Spleen (tissue), 11 donors: ENCODE measurements around the gene LRRC4C. TPM values are rescaled to one million over a fixed set of nuclear protein-coding genes. Genes with fewer than 3 reads are reported as not detected.

Source experiments
- DNase-seq: peaks from one replicate; pipeline ENCODE4 v3.0.0-alpha.2; 2020
- H3K27ac ChIP-seq, 8 donors: fragments of 200-600 bp; sonication (generic) in 7 of 8; 1 replicate in 4 of 8; 2 replicates in 4 of 8; pipeline versions ENCODE4 v1.5.0 to v1.8.0; 2016 to 2021; ENCODE audit warnings: inconsistent platforms in 4 of 8, mild to moderate bottlenecking in 4 of 8, moderate library complexity in 1 of 8
- H3K27me3 ChIP-seq, 7 donors: fragments of 200-600 bp; sonication (generic) in 6 of 7; replicated peaks in 1 of 7; 1 replicate in 4 of 7; 2 replicates in 3 of 7; pipeline versions ENCODE4 v1.5.0 to v1.8.0; 2016 to 2021; ENCODE audit warnings: inconsistent platforms in 3 of 7, mild to moderate bottlenecking in 1 of 7
- H3K36me3 ChIP-seq, 6 donors: fragments of 200-600 bp; sonication (generic) in 5 of 6; 1 replicate in 4 of 6; 2 replicates in 2 of 6; pipeline versions ENCODE4 v1.5.0 to v1.8.0; 2016 to 2021; ENCODE audit warnings: inconsistent platforms in 2 of 6
- H3K4me1 ChIP-seq, 6 donors: fragments of 200-600 bp; sonication (generic) in 5 of 6; 1 replicate in 3 of 6; 2 replicates in 3 of 6; pipeline versions ENCODE4 v1.5.0 to v1.8.0; 2016 to 2021; ENCODE audit warnings: inconsistent platforms in 3 of 6
- H3K4me3 ChIP-seq, 8 donors: fragments of 200-600 bp; sonication (generic) in 7 of 8; 1 replicate in 4 of 8; 2 replicates in 4 of 8; pipeline versions ENCODE4 v1.5.0 to v1.8.0; 2016 to 2021; ENCODE audit warnings: inconsistent platforms in 4 of 8, mild to moderate bottlenecking in 4 of 8, moderate library complexity in 2 of 8
- H3K9me3 ChIP-seq, 8 donors: fragments of 200-600 bp; sonication (generic) in 7 of 8; 1 replicate in 4 of 8; 2 replicates in 4 of 8; pipeline versions ENCODE4 v1.5.0 to v1.8.0; 2016 to 2021; ENCODE audit warnings: inconsistent platforms in 4 of 8
- CTCF ChIP-seq, 11 experiments: fragments of 200-600 bp in 7 of 11; fragments of 450-650 bp in 4 of 11; sonication (generic) in 4 of 11; IDR thresholded peaks in 8 of 11; conservative IDR thresholded peaks in 3 of 11; 1 replicate in 7 of 11; 2 replicates in 4 of 11; pipeline versions ENCODE4 v1.4.0 to v1.8.0; 2016 to 2021; ENCODE audit warnings: antibody characterized with exemption in 11 of 11, inconsistent platforms in 4 of 11, mild to moderate bottlenecking in 1 of 11
- POLR2A ChIP-seq, 3 donors: fragments of 450-650 bp; IDR thresholded peaks; one replicate each; pipeline ENCODE4 v1.5.1; 2017; ENCODE audit warnings: antibody characterized with exemption in 3 of 3, mild to moderate bottlenecking in 1 of 3
- POLR2AphosphoS5 ChIP-seq, 3 donors: sonication (generic); formaldehyde crosslinking; IDR thresholded peaks; one replicate each; pipeline ENCODE4 v1.5.1; 2017; ENCODE audit warnings: antibody characterized with exemption in 3 of 3
- WGBS, 5 donors: extraction: QIAGEN DNeasy Blood & Tissue Kit in 3 of 5; methylation state at CpG; one replicate each; pipeline versions ENCODE4 v1.1.5 to v1.1.7; 2013 to 2018; 5-methylcytosine and 5-hydroxymethylcytosine counted together
- intact Hi-C: fragments of 100-400 bp; cut with DNase I; formaldehyde crosslinking; loops from one replicate; pipeline ENCODE4 v1.15.0; 2023; ENCODE audit warnings: low total_unique reads
- polyA plus RNA-seq, 3 donors: library from polyadenylated mRNA; stranded (reverse); fragments of 200-250 nt; gene quantifications; one replicate each; pipeline ENCODE4 v1.2.1, GENCODE V29; 2013
- total RNA-seq, 7 donors: library from RNA; depleted of rRNA in 3 of 7; stranded (reverse); fragments of >200 nt in 3 of 7; fragmentation: NEBNext Ultra II Directional in 4 of 7; extraction: Animal tissue kit (Norgen Biotek cat#: 25700) in 4 of 7; gene quantifications; one replicate each; pipeline versions ENCODE4 v1.1.0 to v1.2.1, GENCODE V29; 2016 to 2021
- donor health status: healthy with polysubstance abuse.
- donor health status: DM: no; HTN: no; CAD: no; lungs with moderate emphysema.
- donor health status: DM: no; HTN: no; CAD: no.
- donor health status: Bipolar disorder and iron deficiency.
- donor health status: healthy.
- donor health status: DM: no; HTN: no; CAD: no.
- donor health status: DM: yes; HTN: yes; CAD: no.

LRRC4C gene
- total and polyA plus RNA-seq, 10 donors, result 0.15 to 8.9 (median 1.9) TPM

GRCh38 chr11:41458154-41458553 is 1.3 kb downstream of the LRRC4C start:
- intact Hi-C loops, result no loop called here
- Histone ChIP-seq H3K4me1 (peaks cover 0 to 8% (median 0%) of the 10 kb centered on the region in 6 donors), H3K27ac (no peak overlapping the region), H3K27me3 (peaks cover 0 to 33% (median 0%) of the 10 kb centered on the region in 7 donors), H3K9me3 (peaks cover 0 to 4% (median 2%) of the 10 kb centered on the region in 8 donors), H3K4me3 (peak overlapping the region in 2 of 8 donors; percentile 26 to 51), H3K36me3 (no peaks in the 10 kb centered on the region)
- no peak for DNase-seq
- WGBS, 5 donors, result 28 to 34% (median 31%) methylated on average over 4 of the region's 4 CpGs
- TF ChIP-seq POLR2A (IDR thresholded peaks at IDR 0.05) (no peak), CTCF (IDR thresholded peaks at IDR 0.05 in 8 of 11, conservative IDR thresholded peaks at IDR 0.05 in 3 of 11) (no peak), POLR2AphosphoS5 (IDR thresholded peaks at IDR 0.05) (no peak)

- no peaks in the 10 kb centered on the region for H3K36me3 ChIP-seq
- H3K27ac ChIP-seq, result no peak overlapping the region
- no peak for TF ChIP-seq POLR2A (IDR thresholded peaks at IDR 0.05)
- TF ChIP-seq CTCF (IDR thresholded peaks at IDR 0.05 in 8 of 11, conservative IDR thresholded peaks at IDR 0.05 in 3 of 11), result no peak
- no peak for TF ChIP-seq POLR2AphosphoS5 (IDR thresholded peaks at IDR 0.05)
- H3K9me3 ChIP-seq, result no peaks in the 10 kb centered on the region
- 48 to 66% (median 62%) methylated on average over 3 of the region's 3 CpGs for WGBS, 5 donors
- H3K27me3 ChIP-seq, result peaks cover 0 to 33% (median 0%) of the 10 kb centered on the region in 7 donors
- no peak overlapping the region for H3K4me3 ChIP-seq
- H3K4me1 ChIP-seq, result peaks cover 0 to 8% (median 0%) of the 10 kb centered on the region in 6 donors
- DNase-seq, result no peak
- intact Hi-C loops, result no loop called here
These were observed 2.0 kb downstream of the LRRC4C start for GRCh38 chr11:41457216-41458014.

GRCh38 chr11:41456269-41456668 is 3.2 kb downstream of the LRRC4C start:
- H3K9me3 ChIP-seq, result no peaks in the 10 kb centered on the region
- no peak overlapping the region for H3K27ac ChIP-seq
- no peaks in the 10 kb centered on the region for H3K36me3 ChIP-seq
- intact Hi-C loops, result no loop called here
- H3K4me3 ChIP-seq, result no peak overlapping the region
- TF ChIP-seq POLR2A (IDR thresholded peaks at IDR 0.05) (no peak), POLR2AphosphoS5 (IDR thresholded peaks at IDR 0.05) (no peak), CTCF (IDR thresholded peaks at IDR 0.05 in 8 of 11, conservative IDR thresholded peaks at IDR 0.05 in 3 of 11) (no peak)
- 66 to 77% (median 73%) methylated on average over 1 of the region's 1 CpG for WGBS, 5 donors
- peaks cover 0 to 33% (median 0%) of the 10 kb centered on the region in 7 donors for H3K27me3 ChIP-seq
- DNase-seq, result no peak
- H3K4me1 ChIP-seq, result peaks cover 0 to 8% (median 0%) of the 10 kb centered on the region in 6 donors

GRCh38 chr11:41451011-41451410 is 8.4 kb downstream of the LRRC4C start:
- Histone ChIP-seq H3K27me3 (no peaks in the 10 kb centered on the region), H3K9me3 (no peaks in the 10 kb centered on the region), H3K4me1 (peaks cover 0 to 6% (median 0%) of the 10 kb centered on the region in 6 donors), H3K4me3 (no peak overlapping the region), H3K27ac (no peak overlapping the region), H3K36me3 (no peaks in the 10 kb centered on the region)
- intact Hi-C loops, result no loop called here
- WGBS, 5 donors, result 61 to 74% (median 66%) methylated on average over 3 of the region's 3 CpGs
- no peak for TF ChIP-seq CTCF (IDR thresholded peaks at IDR 0.05 in 8 of 11, conservative IDR thresholded peaks at IDR 0.05 in 3 of 11)
- no peak for DNase-seq
